Measurements from ENCODE around the gene SHC2.
A peak's percentile ranks its signal among the peaks of the same experiment; 100 is the strongest.

Gene SHC2

GRCh38 chr19:384799-385169 lies 76.0 kb downstream of the SHC2 start:
- Histone ChIP-seq H3K4me3 (ENCODE audit: low read depth, low read length) (no peak overlapping the region), H3K36me3 (ENCODE audit: control insufficient read depth in 2 of 2, insufficient read depth in 1 of 2, low read length in 2 of 2) (no peaks in the 10 kb centered on the region), H3K27ac (ENCODE audit: extremely low read depth, low read depth, low read length) (no peak overlapping the region), H3K9me3 (ENCODE audit: control insufficient read depth, insufficient read depth, low read depth, low read length) (no peaks in the 10 kb centered on the region), H3K4me1 (ENCODE audit: control insufficient read depth, insufficient read depth, low read length) (no peaks in the 10 kb centered on the region; the same call in 1 of the 2 replicates)
- TF ChIP-seq EGR2 (tag by site-specific recombination; IDR thresholded peaks at IDR 0.05; ENCODE audit: low read depth) = peak; percentile 15; the same call in 1 of the 2 replicates
- TF ChIP-seq, protein P1, sequence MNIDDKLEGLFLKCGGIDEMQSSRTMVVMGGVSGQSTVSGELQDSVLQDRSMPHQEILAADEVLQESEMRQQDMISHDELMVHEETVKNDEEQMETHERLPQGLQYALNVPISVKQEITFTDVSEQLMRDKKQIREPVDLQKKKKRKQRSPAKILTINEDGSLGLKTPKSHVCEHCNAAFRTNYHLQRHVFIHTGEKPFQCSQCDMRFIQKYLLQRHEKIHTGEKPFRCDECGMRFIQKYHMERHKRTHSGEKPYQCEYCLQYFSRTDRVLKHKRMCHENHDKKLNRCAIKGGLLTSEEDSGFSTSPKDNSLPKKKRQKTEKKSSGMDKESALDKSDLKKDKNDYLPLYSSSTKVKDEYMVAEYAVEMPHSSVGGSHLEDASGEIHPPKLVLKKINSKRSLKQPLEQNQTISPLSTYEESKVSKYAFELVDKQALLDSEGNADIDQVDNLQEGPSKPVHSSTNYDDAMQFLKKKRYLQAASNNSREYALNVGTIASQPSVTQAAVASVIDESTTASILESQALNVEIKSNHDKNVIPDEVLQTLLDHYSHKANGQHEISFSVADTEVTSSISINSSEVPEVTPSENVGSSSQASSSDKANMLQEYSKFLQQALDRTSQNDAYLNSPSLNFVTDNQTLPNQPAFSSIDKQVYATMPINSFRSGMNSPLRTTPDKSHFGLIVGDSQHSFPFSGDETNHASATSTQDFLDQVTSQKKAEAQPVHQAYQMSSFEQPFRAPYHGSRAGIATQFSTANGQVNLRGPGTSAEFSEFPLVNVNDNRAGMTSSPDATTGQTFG (tag by site-specific recombination; IDR thresholded peaks at IDR 0.05; ENCODE audit: borderline replicate concordance) = no peak
- ChIA-PET CTCF (interaction anchor here (0.6 to 2.4 kb wide), 5 partner anchors 29 to 126 kb away, joined by 3 to 9 read pairs (median 3); no protein-coding TSS in a partner anchor), POLR2A (no interaction called here)

DNA sequence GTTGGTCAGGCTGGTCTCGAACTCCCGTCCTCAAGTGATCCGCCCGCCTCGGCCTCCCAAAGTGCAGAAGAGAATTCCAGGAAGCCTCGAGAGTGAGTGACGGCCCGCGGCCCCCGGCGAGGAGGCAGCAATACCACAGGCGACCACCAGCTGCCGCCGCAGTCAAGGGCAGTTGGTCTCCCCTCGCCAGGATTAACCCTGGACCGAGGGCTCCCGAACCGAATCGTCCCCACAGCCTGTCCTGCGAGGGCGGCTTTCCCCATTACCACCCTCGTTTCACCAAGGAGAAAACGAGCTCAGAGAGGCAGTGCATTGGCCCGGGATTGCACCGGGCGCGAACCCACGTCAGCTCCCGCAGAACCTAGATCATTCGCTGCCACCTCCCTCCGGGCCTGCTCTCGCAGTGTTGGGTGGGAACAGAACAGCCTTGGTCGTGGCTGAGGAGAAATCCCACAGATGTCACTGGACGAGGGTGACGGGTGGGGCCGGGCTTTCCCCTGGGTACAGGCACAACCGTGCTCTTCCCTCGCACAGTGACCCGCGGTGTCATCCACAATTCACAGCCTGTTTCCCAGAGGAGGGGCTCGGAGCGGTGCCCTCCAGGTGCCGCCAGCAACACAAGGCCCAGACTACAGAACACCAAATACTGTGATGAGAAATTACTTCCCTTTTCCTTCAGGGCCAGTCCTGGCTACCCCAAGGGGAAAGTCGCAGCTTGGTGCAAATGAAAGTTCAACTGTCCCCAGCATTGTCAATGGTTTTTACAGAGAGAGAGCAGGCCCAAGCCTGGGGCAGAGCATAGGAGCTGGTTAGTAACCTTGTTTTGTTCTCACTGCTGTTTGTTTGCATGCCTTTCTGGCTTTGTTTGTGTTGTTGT lies 76.7 kb downstream of the SHC2 start:
- Histone ChIP-seq H3K9me3 (ENCODE audit: control insufficient read depth, insufficient read depth, low read depth, low read length) (no peaks in the 10 kb centered on the region), H3K36me3 (ENCODE audit: control insufficient read depth in 2 of 2, insufficient read depth in 1 of 2, low read length in 2 of 2) (no peaks in the 10 kb centered on the region), H3K4me3 (ENCODE audit: low read depth, low read length) (no peak overlapping the region), H3K4me1 (ENCODE audit: control insufficient read depth, insufficient read depth, low read length) (no peaks in the 10 kb centered on the region; the same call in 1 of the 2 replicates), H3K27ac (ENCODE audit: extremely low read depth, low read depth, low read length) (no peak overlapping the region)
- TF ChIP-seq, protein P2, sequence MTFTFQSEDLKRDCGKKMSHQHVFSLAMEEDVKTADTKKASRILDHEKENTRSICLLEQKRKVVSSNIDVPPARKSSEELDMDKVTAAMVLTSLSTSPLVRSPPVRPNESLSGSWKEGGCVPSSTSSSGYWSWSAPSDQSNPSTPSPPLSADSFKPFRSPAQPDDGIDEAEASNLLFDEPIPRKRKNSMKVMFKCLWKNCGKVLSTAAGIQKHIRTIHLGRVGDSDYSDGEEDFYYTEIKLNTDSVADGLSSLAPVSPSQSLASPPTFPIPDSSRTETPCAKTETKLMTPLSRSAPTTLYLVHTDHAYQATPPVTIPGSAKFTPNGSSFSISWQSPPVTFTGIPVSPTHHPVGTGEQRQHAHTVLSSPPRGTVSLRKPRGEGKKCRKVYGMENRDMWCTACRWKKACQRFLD (tag by site-specific recombination; IDR thresholded peaks at IDR 0.05) = no peak
- TF ChIP-seq ZNF548 (tag by site-specific recombination; IDR thresholded peaks at IDR 0.05) (no peak), YY1 (tag by site-specific recombination; IDR thresholded peaks at IDR 0.05) (no peak), ZNF423 (tag by site-specific recombination; IDR thresholded peaks at IDR 0.05) (no peak), ZNF560 (tag by site-specific recombination; IDR thresholded peaks at IDR 0.05; ENCODE audit: borderline replicate concordance) (no peak), ZNF23 (tag by site-specific recombination; IDR thresholded peaks at IDR 0.05; ENCODE audit: borderline replicate concordance) (no peak), ZSCAN16 (tag by site-specific recombination; IDR thresholded peaks at IDR 0.05) (no peak)
- TF ChIP-seq, protein P3, sequence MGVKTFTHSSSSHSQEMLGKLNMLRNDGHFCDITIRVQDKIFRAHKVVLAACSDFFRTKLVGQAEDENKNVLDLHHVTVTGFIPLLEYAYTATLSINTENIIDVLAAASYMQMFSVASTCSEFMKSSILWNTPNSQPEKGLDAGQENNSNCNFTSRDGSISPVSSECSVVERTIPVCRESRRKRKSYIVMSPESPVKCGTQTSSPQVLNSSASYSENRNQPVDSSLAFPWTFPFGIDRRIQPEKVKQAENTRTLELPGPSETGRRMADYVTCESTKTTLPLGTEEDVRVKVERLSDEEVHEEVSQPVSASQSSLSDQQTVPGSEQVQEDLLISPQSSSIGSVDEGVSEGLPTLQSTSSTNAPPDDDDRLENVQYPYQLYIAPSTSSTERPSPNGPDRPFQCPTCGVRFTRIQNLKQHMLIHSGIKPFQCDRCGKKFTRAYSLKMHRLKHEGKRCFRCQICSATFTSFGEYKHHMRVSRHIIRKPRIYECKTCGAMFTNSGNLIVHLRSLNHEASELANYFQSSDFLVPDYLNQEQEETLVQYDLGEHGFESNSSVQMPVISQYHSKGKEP (tag by site-specific recombination; IDR thresholded peaks at IDR 0.05) = no peak
- CTCF ChIA-PET = interaction anchor here (0.6 to 2.4 kb wide), 9 partner anchors 18 to 126 kb away, joined by 3 to 9 read pairs (median 3); no protein-coding TSS in a partner anchor
- POLR2A ChIA-PET = no interaction called here

DNA sequence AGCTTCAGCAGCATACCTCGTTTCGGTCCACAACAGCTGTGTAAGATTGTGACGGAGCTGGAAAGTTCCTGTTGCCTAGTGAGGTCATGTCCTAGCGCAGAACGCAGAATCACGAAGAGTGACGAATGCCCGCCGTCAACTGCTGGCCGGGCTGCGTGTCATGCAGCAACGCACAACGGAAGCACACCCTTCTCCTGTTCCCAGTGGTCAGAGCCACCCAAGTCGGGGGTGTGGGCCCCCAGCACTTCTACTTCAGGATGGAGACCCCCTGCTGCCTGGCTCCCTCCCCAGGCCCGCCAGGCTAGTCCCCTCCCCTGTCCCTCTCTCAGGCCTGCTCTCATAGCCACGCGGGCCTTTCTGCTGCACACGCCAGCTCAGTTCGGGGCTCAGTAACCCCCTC lies 77.8 kb downstream of the SHC2 start:
- POLR2A ChIA-PET = no interaction called here
- Histone ChIP-seq H3K4me1 (ENCODE audit: control insufficient read depth, insufficient read depth, low read length) (no peaks in the 10 kb centered on the region; the same call in 1 of the 2 replicates), H3K4me3 (ENCODE audit: low read depth, low read length) (no peak overlapping the region), H3K36me3 (ENCODE audit: control insufficient read depth in 2 of 2, insufficient read depth in 1 of 2, low read length in 2 of 2) (no peaks in the 10 kb centered on the region), H3K27ac (ENCODE audit: extremely low read depth, low read depth, low read length) (no peak overlapping the region), H3K9me3 (ENCODE audit: control insufficient read depth, insufficient read depth, low read depth, low read length) (no peaks in the 10 kb centered on the region)
- CTCF ChIA-PET = interaction anchor here (1.1 to 2.4 kb wide), 2 partner anchors 124 to 128 kb away, joined by 3 to 9 read pairs; no protein-coding TSS in a partner anchor
- no peak for TF ChIP-seq ZNF311 (tag by site-specific recombination; IDR thresholded peaks at IDR 0.05; ENCODE audit: borderline replicate concordance)

Measured in HEK293 (cell line).